ENCODE measurements around the gene TLR8. TPM values are rescaled to one million over a fixed set of nuclear protein-coding genes. Genes with fewer than 3 reads are reported as not detected.

The TLR8 gene
- total RNA-seq, 1 donor: under 0.01 TPM

DNA sequence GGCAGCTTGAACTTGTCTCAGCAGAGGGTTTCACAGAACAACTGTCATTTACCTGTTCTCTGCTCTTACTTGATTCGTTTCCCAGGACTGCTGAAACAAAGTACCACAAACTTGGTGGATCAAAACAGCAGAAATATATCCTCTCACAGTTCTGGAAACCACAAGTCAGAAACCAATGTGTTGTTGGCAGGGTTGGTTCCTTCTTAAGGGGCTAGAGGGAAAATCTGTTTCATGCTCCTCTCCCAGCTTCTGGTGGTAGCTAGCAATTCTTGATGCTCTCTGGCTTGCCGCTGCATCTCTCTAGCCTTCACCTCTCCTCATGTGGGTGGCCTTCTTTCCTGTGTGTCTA is 4.7 kb downstream of the TLR8 start:
- H3K36me3 ChIP-seq (ENCODE audit: insufficient read depth, low read length): no peaks in the 10 kb centered on the region
- TF ChIP-seq, protein P1, sequence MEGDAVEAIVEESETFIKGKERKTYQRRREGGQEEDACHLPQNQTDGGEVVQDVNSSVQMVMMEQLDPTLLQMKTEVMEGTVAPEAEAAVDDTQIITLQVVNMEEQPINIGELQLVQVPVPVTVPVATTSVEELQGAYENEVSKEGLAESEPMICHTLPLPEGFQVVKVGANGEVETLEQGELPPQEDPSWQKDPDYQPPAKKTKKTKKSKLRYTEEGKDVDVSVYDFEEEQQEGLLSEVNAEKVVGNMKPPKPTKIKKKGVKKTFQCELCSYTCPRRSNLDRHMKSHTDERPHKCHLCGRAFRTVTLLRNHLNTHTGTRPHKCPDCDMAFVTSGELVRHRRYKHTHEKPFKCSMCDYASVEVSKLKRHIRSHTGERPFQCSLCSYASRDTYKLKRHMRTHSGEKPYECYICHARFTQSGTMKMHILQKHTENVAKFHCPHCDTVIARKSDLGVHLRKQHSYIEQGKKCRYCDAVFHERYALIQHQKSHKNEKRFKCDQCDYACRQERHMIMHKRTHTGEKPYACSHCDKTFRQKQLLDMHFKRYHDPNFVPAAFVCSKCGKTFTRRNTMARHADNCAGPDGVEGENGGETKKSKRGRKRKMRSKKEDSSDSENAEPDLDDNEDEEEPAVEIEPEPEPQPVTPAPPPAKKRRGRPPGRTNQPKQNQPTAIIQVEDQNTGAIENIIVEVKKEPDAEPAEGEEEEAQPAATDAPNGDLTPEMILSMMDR (IDR thresholded peaks at IDR 0.05; ENCODE audit: extremely low read depth, low read depth, low read length): no peak

GRCh38 chrX:12912791-12913482 is 6.5 kb downstream of the TLR8 start:
- Histone ChIP-seq H3K4me2 (ENCODE audit: insufficient read depth, low read length) (no peak overlapping the region), H2AFZ (ENCODE audit: low read length) (no peak overlapping the region), H3K4me1 (ENCODE audit: insufficient read depth, low read length) (no peaks in the 10 kb centered on the region), H3K27ac (ENCODE audit: low read depth, low read length) (no peak overlapping the region), H3K27me3 (ENCODE audit: insufficient read depth, low read length) (no peaks in the 10 kb centered on the region), H4K20me1 (ENCODE audit: insufficient read depth, low read length) (no peaks in the 10 kb centered on the region), H3K9me3 (ENCODE audit: low read depth, low read length) (no peaks in the 10 kb centered on the region), H3K36me3 (ENCODE audit: insufficient read depth, low read length) (no peaks in the 10 kb centered on the region), H3K79me2 (ENCODE audit: insufficient read depth, low read length) (no peaks in the 10 kb centered on the region), H3K4me3 (ENCODE audit: insufficient read depth, low read length) (no peak overlapping the region)
- no peak for DNase-seq (ENCODE audit: insufficient read length, low spot score, missing footprints)
- TF ChIP-seq, protein P1 (IDR thresholded peaks at IDR 0.05; ENCODE audit: extremely low read depth, low read depth, low read length): no peak

More for the DNA sequence above, 4.7 kb downstream of the TLR8 start:
- Histone ChIP-seq H3K4me1 (ENCODE audit: insufficient read depth, low read length) (no peaks in the 10 kb centered on the region), H3K27ac (ENCODE audit: low read depth, low read length) (no peak overlapping the region), H3K27me3 (ENCODE audit: insufficient read depth, low read length) (no peaks in the 10 kb centered on the region), H3K79me2 (ENCODE audit: insufficient read depth, low read length) (no peaks in the 10 kb centered on the region), H4K20me1 (ENCODE audit: insufficient read depth, low read length) (no peaks in the 10 kb centered on the region), H3K9me3 (ENCODE audit: low read depth, low read length) (no peaks in the 10 kb centered on the region), H2AFZ (ENCODE audit: low read length) (no peak overlapping the region), H3K4me3 (ENCODE audit: insufficient read depth, low read length) (no peak overlapping the region), H3K4me2 (ENCODE audit: insufficient read depth, low read length) (no peak overlapping the region)
- no peak for DNase-seq (ENCODE audit: insufficient read length, low spot score, missing footprints)

DNA sequence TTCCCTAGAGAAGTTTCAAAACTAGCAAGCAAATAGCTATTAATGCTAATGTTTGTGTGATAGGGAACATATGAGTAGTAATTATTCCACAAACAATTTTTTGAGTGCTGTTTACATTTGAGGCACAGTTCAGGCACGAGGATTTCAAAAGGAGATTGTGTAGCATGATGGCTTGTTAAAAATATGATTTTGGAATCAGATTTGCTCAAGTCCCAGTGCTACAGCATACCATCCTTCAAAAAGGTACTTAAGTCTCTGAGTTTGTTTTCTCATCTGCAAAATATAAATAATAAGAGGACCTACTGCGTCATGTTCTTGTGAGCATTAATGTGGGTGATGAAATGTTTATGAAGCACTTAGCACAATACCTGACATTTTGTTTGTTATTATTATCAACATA is 11.3 kb downstream of the TLR8 start:
- Histone ChIP-seq H3K79me2 (ENCODE audit: insufficient read depth, low read length) (no peaks in the 10 kb centered on the region), H3K27me3 (ENCODE audit: insufficient read depth, low read length) (no peaks in the 10 kb centered on the region), H3K4me3 (ENCODE audit: insufficient read depth, low read length) (no peak overlapping the region), H3K4me1 (ENCODE audit: insufficient read depth, low read length) (no peaks in the 10 kb centered on the region), H3K4me2 (ENCODE audit: insufficient read depth, low read length) (no peak overlapping the region), H3K9me3 (ENCODE audit: low read depth, low read length) (no peaks in the 10 kb centered on the region), H3K36me3 (ENCODE audit: insufficient read depth, low read length) (no peaks in the 10 kb centered on the region), H4K20me1 (ENCODE audit: insufficient read depth, low read length) (no peaks in the 10 kb centered on the region), H3K27ac (ENCODE audit: low read depth, low read length) (no peak overlapping the region), H2AFZ (ENCODE audit: low read length) (no peak overlapping the region)
- TF ChIP-seq, protein P1 (IDR thresholded peaks at IDR 0.05; ENCODE audit: extremely low read depth, low read depth, low read length): no peak
- no peak for DNase-seq (ENCODE audit: insufficient read length, low spot score, missing footprints)

DNA sequence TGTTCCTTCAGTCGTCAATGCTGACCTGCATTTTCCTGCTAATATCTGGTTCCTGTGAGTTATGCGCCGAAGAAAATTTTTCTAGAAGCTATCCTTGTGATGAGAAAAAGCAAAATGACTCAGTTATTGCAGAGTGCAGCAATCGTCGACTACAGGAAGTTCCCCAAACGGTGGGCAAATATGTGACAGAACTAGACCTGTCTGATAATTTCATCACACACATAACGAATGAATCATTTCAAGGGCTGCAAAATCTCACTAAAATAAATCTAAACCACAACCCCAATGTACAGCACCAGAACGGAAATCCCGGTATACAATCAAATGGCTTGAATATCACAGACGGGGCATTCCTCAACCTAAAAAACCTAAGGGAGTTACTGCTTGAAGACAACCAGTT is 12.6 kb downstream of the TLR8 start:
- TF ChIP-seq, protein P1 (IDR thresholded peaks at IDR 0.05; ENCODE audit: extremely low read depth, low read depth, low read length): no peak
- no peak overlapping the region for H3K27ac ChIP-seq (ENCODE audit: low read depth, low read length)
- H4K20me1 ChIP-seq (ENCODE audit: insufficient read depth, low read length): no peaks in the 10 kb centered on the region

More for the DNA sequence above, 12.6 kb downstream of the TLR8 start:
- H3K27me3 ChIP-seq (ENCODE audit: insufficient read depth, low read length): no peaks in the 10 kb centered on the region
- no peak overlapping the region for H3K4me3 ChIP-seq (ENCODE audit: insufficient read depth, low read length)
- no peaks in the 10 kb centered on the region for H3K4me1 ChIP-seq (ENCODE audit: insufficient read depth, low read length)
- H3K36me3 ChIP-seq (ENCODE audit: insufficient read depth, low read length): no peaks in the 10 kb centered on the region
- no peaks in the 10 kb centered on the region for H3K79me2 ChIP-seq (ENCODE audit: insufficient read depth, low read length)
- H2AFZ ChIP-seq (ENCODE audit: low read length): no peak overlapping the region
- H3K4me2 ChIP-seq (ENCODE audit: insufficient read depth, low read length): no peak overlapping the region
- DNase-seq (ENCODE audit: insufficient read length, low spot score, missing footprints): no peak
- H3K9me3 ChIP-seq (ENCODE audit: low read depth, low read length): no peaks in the 10 kb centered on the region

Data from osteoblast (primary cell).